Measurements from ENCODE around the gene BTBD19. TPM values are rescaled to one million over a fixed set of nuclear protein-coding genes. Genes with fewer than 3 reads are reported as not detected.
"Not testable (repeated sequence)": the region's sequence is repeated elsewhere in the genome, so short reads cannot be mapped to it uniquely, and the experiment has no call there.

BTBD19 gene
- total RNA-seq, 1 donor from 2014 or later = 8.5 TPM

GRCh38 chr1:44810101-44810761 is 1.9 kb downstream of the BTBD19 start:
- DNase-seq = peak; percentile 38

- DNase-seq = not testable (repeated sequence)
These were observed 2.4 kb downstream of the BTBD19 start for GRCh38 chr1:44810762-44811105.

- DNase-seq = no peak
These were observed 2.9 kb downstream of the BTBD19 start for GRCh38 chr1:44811234-44811633.

GRCh38 chr1:44812822-44813543 is 4.7 kb downstream of the BTBD19 start:
- DNase-seq = no peak

- DNase-seq = not testable (repeated sequence)
These were observed 7.6 kb downstream of the BTBD19 start for GRCh38 chr1:44815926-44816325.

GRCh38 chr1:44817307-44817706 is 9.0 kb downstream of the BTBD19 start:
- no peak for DNase-seq

GRCh38 chr1:44817771-44818495 is 9.6 kb downstream of the BTBD19 start:
- DNase-seq = no peak

- no peak for DNase-seq
These were observed 10.9 kb downstream of the BTBD19 start for GRCh38 chr1:44819196-44819607.

GRCh38 chr1:44819608-44820327 is 11.4 kb downstream of the BTBD19 start:
- DNase-seq = peak; percentile 85

- DNase-seq = no peak
These were observed 12.3 kb downstream of the BTBD19 start for GRCh38 chr1:44820328-44821239.

- no peak for DNase-seq
These were observed 13.0 kb downstream of the BTBD19 start for GRCh38 chr1:44821240-44821715.

GRCh38 chr1:44822131-44822701 is 13.9 kb downstream of the BTBD19 start:
- no peak for DNase-seq

- no peak for DNase-seq
These were observed 14.7 kb downstream of the BTBD19 start for GRCh38 chr1:44822981-44823451.

GRCh38 chr1:44824392-44824791 is 16.1 kb downstream of the BTBD19 start:
- DNase-seq = not testable (repeated sequence)

GRCh38 chr1:44826375-44827196 is 18.3 kb downstream of the BTBD19 start:
- peak; percentile 44 for DNase-seq

GRCh38 chr1:44827197-44828002 is 19.1 kb downstream of the BTBD19 start:
- no peak for DNase-seq

GRCh38 chr1:44828003-44828651 is 19.8 kb downstream of the BTBD19 start:
- no peak for DNase-seq

GRCh38 chr1:44828841-44829440 is 20.6 kb downstream of the BTBD19 start:
- DNase-seq = no peak
